Small intestine (tissue), 7 donors: ENCODE results near the gene KLHL25. TPM values are rescaled to one million over a fixed set of nuclear protein-coding genes. Genes with fewer than 3 reads are reported as not detected.

Experiments used
- DNase-seq, 2 donors: peaks; one replicate each; pipeline versions ENCODE4 v3.0.0 to v3.0.0-alpha.2; 2013
- FAIRE-seq: peaks from 2 replicates; lab custom pipeline; 2012; peaks lifted over from hg19 to GRCh38; lab: Jason Lieb, UNC
- H3K27ac ChIP-seq, 3 donors: one replicate each; pipeline ENCODE4 v1.5.1; 2013; ENCODE audit warnings: low read length in 2 of 3, mild to moderate bottlenecking in 2 of 3, control low read depth in 1 of 3, inconsistent platforms in 1 of 3, low read depth in 1 of 3, moderate library complexity in 1 of 3
- H3K27me3 ChIP-seq, 3 donors: one replicate each; pipeline ENCODE4 v1.6.1; 2013; ENCODE audit warnings: low read length in 3 of 3, inconsistent platforms in 1 of 3; ENCODE audit not compliant: control insufficient read depth in 3 of 3, insufficient read depth in 3 of 3
- H3K36me3 ChIP-seq, 3 donors: one replicate each; pipeline ENCODE4 v1.6.1; 2013; ENCODE audit warnings: low read length in 3 of 3, inconsistent platforms in 1 of 3, low read depth in 1 of 3, mild to moderate bottlenecking in 1 of 3, moderate library complexity in 1 of 3; ENCODE audit not compliant: control insufficient read depth in 3 of 3, insufficient read depth in 2 of 3
- H3K4me1 ChIP-seq, 3 donors: one replicate each; pipeline ENCODE4 v1.6.1; 2013; ENCODE audit warnings: low read length in 2 of 3, inconsistent platforms in 1 of 3, low read depth in 1 of 3, mild to moderate bottlenecking in 1 of 3, moderate library complexity in 1 of 3; ENCODE audit not compliant: control insufficient read depth in 3 of 3, insufficient read depth in 2 of 3
- H3K4me3 ChIP-seq, 3 donors: one replicate each; pipeline ENCODE4 v1.5.1; 2013; ENCODE audit warnings: low read length in 3 of 3, control low read depth in 1 of 3, inconsistent platforms in 1 of 3, low read depth in 1 of 3, mild to moderate bottlenecking in 1 of 3, moderate library complexity in 1 of 3
- H3K9me3 ChIP-seq, 2 donors: one replicate each; pipeline ENCODE4 v1.6.1; 2013; ENCODE audit warnings: low read depth in 1 of 2, low read length in 1 of 2; ENCODE audit not compliant: control insufficient read depth in 2 of 2, insufficient read depth in 1 of 2
- WGBS, 3 donors: extraction: QIAGEN DNeasy Blood & Tissue Kit; methylation state at CpG; one replicate each; pipeline ENCODE4 v1.1.7; 2013; 5-methylcytosine and 5-hydroxymethylcytosine counted together
- polyA plus RNA-seq, 4 donors: library from polyadenylated mRNA; stranded (reverse) in 3 of 4; unstranded in 1 of 4; fragments of 200-250 nt in 3 of 4; fragments of 120-200 nt in 1 of 4; gene quantifications; one replicate each; pipeline versions ENCODE4 v1.2.1 to v1.2.3, GENCODE V29; 2013
- donor health status: healthy with polysubstance abuse.
- donor health status: control.
- donor health status: control.
- donor health status: Bipolar disorder and iron deficiency.
- donor health status: healthy.

KLHL25 gene
- polyA plus RNA-seq, 4 donors = 4.2 to 9.5 (median 7.9) TPM

DNA sequence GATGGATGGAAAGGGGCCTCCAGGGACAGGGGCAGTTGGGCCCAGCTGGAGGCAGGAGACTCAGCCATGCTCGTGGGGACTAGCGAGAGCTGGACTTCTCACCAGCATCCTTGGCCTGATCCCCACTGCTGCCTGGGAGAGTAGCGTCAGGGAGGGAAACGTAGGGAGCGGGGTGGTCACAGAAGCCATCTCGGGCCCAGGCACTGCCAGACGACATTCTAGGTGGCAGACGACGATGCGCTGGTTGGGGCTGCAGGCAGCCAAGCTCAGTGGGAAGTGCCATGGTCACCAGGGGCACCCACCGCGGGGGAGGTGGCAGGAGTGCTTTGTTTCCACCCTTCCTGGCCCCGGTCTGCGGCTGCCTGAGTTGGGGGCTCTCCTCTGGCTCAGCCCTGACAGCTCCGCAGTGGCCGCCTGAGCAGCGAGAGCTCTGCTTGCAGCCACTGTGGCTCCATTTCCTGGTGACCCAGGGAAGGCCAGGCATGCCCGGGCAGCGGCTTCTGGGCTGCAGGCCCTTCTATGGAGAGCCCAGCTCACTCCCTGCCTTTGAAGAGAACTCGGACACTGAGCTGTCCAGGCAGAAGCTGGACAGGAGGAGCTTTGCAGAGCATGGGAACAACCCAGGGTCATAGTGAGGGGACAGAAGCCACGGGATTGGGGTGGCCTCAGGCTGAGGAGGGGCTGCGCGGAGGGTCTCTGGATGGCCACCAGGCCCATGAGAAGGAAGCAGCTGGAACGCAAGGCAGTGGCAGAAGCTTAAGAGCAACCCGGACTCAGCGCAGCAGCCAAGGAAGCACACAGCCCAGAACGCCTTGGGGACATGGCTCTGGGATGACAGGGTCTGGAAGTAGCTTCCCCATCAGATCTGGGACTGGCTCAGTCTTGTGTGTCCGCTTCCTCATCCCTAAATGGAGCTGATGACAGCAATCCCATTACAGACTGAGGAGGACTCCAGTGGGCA lies 30.8 kb downstream of the KLHL25 start:
- Histone ChIP-seq H3K4me3 (no peak overlapping the region), H3K27ac (no peak overlapping the region), H3K9me3 (peaks cover 0 to 2% of the 10 kb centered on the region in 2 donors), H3K4me1 (peaks cover 0 to 3% (median 0%) of the 10 kb centered on the region in 3 donors), H3K36me3 (peaks cover 0 to 63% (median 2%) of the 10 kb centered on the region in 3 donors), H3K27me3 (no peaks in the 10 kb centered on the region)
- FAIRE-seq (no peak), DNase-seq (no peak)
- WGBS, 3 donors = 91 to 95% (median 94%) methylated on average over 27 to 28 of the region's 28 CpGs

GRCh38 chr15:85763157-85763556 lies 31.6 kb downstream of the KLHL25 start:
- FAIRE-seq (no peak), DNase-seq (no peak)
- Histone ChIP-seq H3K27me3 (no peaks in the 10 kb centered on the region), H3K9me3 (no peaks in the 10 kb centered on the region), H3K27ac (no peak overlapping the region), H3K4me3 (no peak overlapping the region), H3K4me1 (peaks cover 0 to 3% (median 0%) of the 10 kb centered on the region in 3 donors), H3K36me3 (peaks cover 0 to 63% (median 2%) of the 10 kb centered on the region in 3 donors)
- WGBS, 3 donors = 91 to 93% (median 93%) methylated on average over 16 of the region's 16 CpGs

- 85 to 99% (median 91%) methylated on average over 8 of the region's 8 CpGs for WGBS, 3 donors
- Histone ChIP-seq H3K27me3 (no peaks in the 10 kb centered on the region), H3K36me3 (peaks cover 0 to 63% (median 2%) of the 10 kb centered on the region in 3 donors), H3K27ac (no peak overlapping the region), H3K9me3 (no peaks in the 10 kb centered on the region), H3K4me1 (peaks cover 0 to 3% (median 0%) of the 10 kb centered on the region in 3 donors), H3K4me3 (no peak overlapping the region)
- FAIRE-seq = no peak
- no peak for DNase-seq
Observed at GRCh38 chr15:85762756-85763127, 32.0 kb downstream of the KLHL25 start.

- DNase-seq (no peak), FAIRE-seq (no peak)
- no peaks in the 10 kb centered on the region for H3K9me3 ChIP-seq
Observed at GRCh38 chr15:85762039-85762755, 32.5 kb downstream of the KLHL25 start.

GRCh38 chr15:85761635-85762034 lies 33.1 kb downstream of the KLHL25 start:
- DNase-seq (no peak), FAIRE-seq (no peak)
- 85 to 93% (median 91%) methylated on average over 9 of the region's 9 CpGs for WGBS, 3 donors
- Histone ChIP-seq H3K9me3 (no peaks in the 10 kb centered on the region), H3K27me3 (no peaks in the 10 kb centered on the region), H3K4me3 (no peak overlapping the region), H3K36me3 (peaks cover 0 to 68% (median 2%) of the 10 kb centered on the region in 3 donors), H3K27ac (no peak overlapping the region), H3K4me1 (peaks cover 0 to 3% (median 0%) of the 10 kb centered on the region in 3 donors)

More at GRCh38 chr15:85762039-85762755, 32.5 kb downstream of the KLHL25 start:
- H3K36me3 ChIP-seq = peaks cover 0 to 64% (median 2%) of the 10 kb centered on the region in 3 donors
- H3K4me1 ChIP-seq = peaks cover 0 to 3% (median 0%) of the 10 kb centered on the region in 3 donors
- H3K4me3 ChIP-seq = no peak overlapping the region
- whole genome bisulfite sequencing, 3 donors = 80 to 91% (median 84%) methylated on average over 15 of the region's 15 CpGs
- H3K27me3 ChIP-seq = no peaks in the 10 kb centered on the region
- no peak overlapping the region for H3K27ac ChIP-seq

GRCh38 chr15:85760531-85761371 lies 34.0 kb downstream of the KLHL25 start:
- H3K9me3 ChIP-seq = no peaks in the 10 kb centered on the region

DNA sequence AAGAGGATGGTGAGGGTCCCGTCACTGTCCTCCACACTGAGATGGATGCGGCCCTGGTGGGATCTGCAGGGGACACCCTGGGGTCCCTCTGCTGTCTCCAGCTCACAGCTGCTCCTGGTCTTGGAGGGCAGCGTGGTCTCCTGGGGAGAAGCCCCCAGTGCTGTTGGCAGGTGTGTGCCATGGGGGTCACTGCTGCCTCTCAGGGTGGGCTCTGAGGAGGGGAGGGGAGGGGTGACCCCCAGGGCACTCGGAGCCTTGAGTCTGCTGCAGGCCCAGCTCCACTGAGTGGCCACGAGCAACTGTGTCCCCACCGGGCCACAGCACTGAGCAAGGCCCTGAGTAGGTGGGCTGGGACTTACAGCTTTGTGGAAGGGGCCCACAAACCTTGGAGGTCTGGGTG lies 34.7 kb downstream of the KLHL25 start:
- DNase-seq = no peak
- WGBS, 3 donors = 92 to 95% (median 95%) methylated on average over 6 of the region's 6 CpGs

More at GRCh38 chr15:85760531-85761371, 34.0 kb downstream of the KLHL25 start:
- Histone ChIP-seq H3K27ac (no peak overlapping the region), H3K27me3 (no peaks in the 10 kb centered on the region), H3K36me3 (peaks cover 0 to 76% (median 2%) of the 10 kb centered on the region in 3 donors), H3K4me3 (no peak overlapping the region), H3K4me1 (peaks cover 0 to 3% (median 0%) of the 10 kb centered on the region in 3 donors)
- WGBS, 3 donors = 89 to 93% (median 89%) methylated on average over 28 of the region's 28 CpGs
- FAIRE-seq = no peak
- DNase-seq = no peak

More for the DNA sequence above, 34.7 kb downstream of the KLHL25 start:
- Histone ChIP-seq H3K27me3 (no peaks in the 10 kb centered on the region), H3K9me3 (no peaks in the 10 kb centered on the region), H3K4me3 (no peak overlapping the region), H3K4me1 (peaks cover 0 to 3% (median 0%) of the 10 kb centered on the region in 3 donors), H3K36me3 (peaks cover 0 to 77% (median 2%) of the 10 kb centered on the region in 3 donors), H3K27ac (no peak overlapping the region)
- FAIRE-seq = no peak
